CD4-positive, alpha-beta T cell (primary cell): Measurements from ENCODE around the gene UQCC2. TPM values are rescaled to one million over a fixed set of nuclear protein-coding genes. Genes with fewer than 3 reads are reported as not detected.

Experiments used
- ATAC-seq: fragments of 200-7000 bp; cut with Tn5 transposase; one replicate; pipeline ENCODE4 v1.10.0; 2022; ENCODE audit warnings: mild to moderate bottlenecking; ENCODE audit not compliant: poor library complexity
- CTCF ChIA-PET: fragments of 350-600 bp; sonication (Branson Sonifier 250); formaldehyde crosslinking; loops from one replicate; lab custom pipeline; 2021; ENCODE audit warnings: antibody characterized with exemption, inconsistent platforms; lab: Charles Lee
- POLR2A ChIA-PET: fragments of 350-600 bp; sonication (Branson Sonifier 250); formaldehyde crosslinking; loops from one replicate; lab custom pipeline; 2021; ENCODE audit warnings: antibody characterized with exemption, inconsistent platforms; lab: Charles Lee
- DNase-seq, 14 experiments: peaks; one replicate each; pipeline ENCODE4 v3.0.0-alpha.2; 2013 to 2020; ENCODE audit warnings: mixed read lengths in 2 of 14
- H3K27ac ChIP-seq, 2 donors: one replicate each; pipeline versions ENCODE4 v1.5.1 to v1.7.0; 2013; ENCODE audit warnings: low read length in 2 of 2, low read depth in 1 of 2, mild to moderate bottlenecking in 1 of 2
- H3K27me3 ChIP-seq, 2 experiments: 1 replicate in 1 of 2; 2 replicates in 1 of 2; pipeline versions ENCODE4 v1.6.1 to v1.7.0; 2013; ENCODE audit warnings: low read length in 2 of 2, control low read depth in 1 of 2, mild to moderate bottlenecking in 1 of 2, moderate library complexity in 1 of 2; ENCODE audit not compliant: insufficient read depth in 2 of 2, control insufficient read depth in 1 of 2
- H3K36me3 ChIP-seq: one replicate; pipeline ENCODE4 v1.6.1; 2013; ENCODE audit warnings: low read length, control low read depth; ENCODE audit not compliant: insufficient read depth
- H3K4me1 ChIP-seq: one replicate; pipeline ENCODE4 v1.6.1; 2013; ENCODE audit warnings: low read length, control low read depth; ENCODE audit not compliant: insufficient read depth
- H3K4me3 ChIP-seq: one replicate; pipeline ENCODE4 v1.5.1; 2013; ENCODE audit warnings: mild to moderate bottlenecking, low read length, moderate library complexity
- H3K9me3 ChIP-seq, 2 experiments: 1 replicate in 1 of 2; 2 replicates in 1 of 2; pipeline versions ENCODE4 v1.6.1 to v1.7.0; 2013; ENCODE audit warnings: low read length in 2 of 2, mild to moderate bottlenecking in 2 of 2, control low read depth in 1 of 2, moderate library complexity in 1 of 2; ENCODE audit not compliant: control insufficient read depth in 1 of 2, insufficient read depth in 1 of 2
- H3K27ac Mint-ChIP-seq: one replicate; pipeline ENCODE4 v1.8.0; 2020; ENCODE audit warnings: mixed read lengths
- H3K27me3 Mint-ChIP-seq: one replicate; pipeline ENCODE4 v1.8.0; 2021; ENCODE audit warnings: mixed read lengths
- H3K36me3 Mint-ChIP-seq: one replicate; pipeline ENCODE4 v1.8.0; 2021; ENCODE audit warnings: low read depth, mixed read lengths
- H3K4me1 Mint-ChIP-seq: one replicate; pipeline ENCODE4 v1.8.0; 2021; ENCODE audit warnings: low read depth, mixed read lengths
- H3K4me3 Mint-ChIP-seq: one replicate; pipeline ENCODE4 v1.8.0; 2020; ENCODE audit warnings: mild to moderate bottlenecking, mixed read lengths
- H3K9me3 Mint-ChIP-seq: one replicate; pipeline ENCODE4 v1.8.0; 2020; ENCODE audit warnings: mixed read lengths
- intact Hi-C, 2 experiments: fragments of 100-400 bp; cut with DNase I in 1 of 2; cut with micrococcal nuclease in 1 of 2; formaldehyde crosslinking; loops; one replicate each; pipeline versions ENCODE4 v1.15.1 to v1.9.0; 2023 to 2025; cut with DNase I, micrococcal nuclease
- total RNA-seq, 174 experiments: library from RNA in 2 of 174; stranded (reverse) in 2 of 174; gene quantifications; one replicate each; pipeline ENCODE4 v1.2.3 and lab custom pipeline; 2021 to 2026
- TF ChIP-seq, protein P1 (sequence below): fragments of 200-600 bp; IDR thresholded peaks from one replicate; pipeline ENCODE4 v1.8.0; 2022; ENCODE audit warnings: antibody characterized with exemption, mild to moderate bottlenecking

Gene UQCC2
- total RNA-seq, 2 experiments from 2014 or later = 8.7 to 9.3 TPM

DNA sequence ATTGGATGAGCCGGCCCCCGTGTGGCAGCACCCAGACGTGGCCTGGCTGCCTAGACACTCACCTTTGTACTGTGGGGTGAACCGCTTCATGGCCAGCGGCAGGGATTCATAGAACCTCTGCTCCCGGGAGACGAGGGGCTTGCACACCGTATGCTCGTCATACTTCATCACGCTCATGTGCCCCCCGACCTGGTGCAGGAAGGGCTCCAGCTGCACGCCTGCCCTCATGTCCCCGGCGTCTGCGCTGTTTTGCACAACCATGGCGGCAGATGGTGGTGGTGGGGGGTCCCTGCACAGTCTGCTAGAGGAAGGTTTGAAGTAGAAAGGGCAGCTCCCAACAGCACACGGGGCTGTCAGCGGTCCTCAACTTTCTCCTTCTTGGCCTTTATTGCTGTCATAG lies 23.7 kb upstream of the UQCC2 start:
- ChIA-PET POLR2A (no interaction called here), CTCF (no interaction called here)
- Mint-ChIP-seq H3K27me3 (no peaks in the 10 kb centered on the region), H3K4me1 (no peaks in the 10 kb centered on the region), H3K36me3 (no peaks in the 10 kb centered on the region), H3K4me3 (no peak overlapping the region), H3K9me3 (no peaks in the 10 kb centered on the region), H3K27ac (no peak overlapping the region)
- TF ChIP-seq, protein P1, sequence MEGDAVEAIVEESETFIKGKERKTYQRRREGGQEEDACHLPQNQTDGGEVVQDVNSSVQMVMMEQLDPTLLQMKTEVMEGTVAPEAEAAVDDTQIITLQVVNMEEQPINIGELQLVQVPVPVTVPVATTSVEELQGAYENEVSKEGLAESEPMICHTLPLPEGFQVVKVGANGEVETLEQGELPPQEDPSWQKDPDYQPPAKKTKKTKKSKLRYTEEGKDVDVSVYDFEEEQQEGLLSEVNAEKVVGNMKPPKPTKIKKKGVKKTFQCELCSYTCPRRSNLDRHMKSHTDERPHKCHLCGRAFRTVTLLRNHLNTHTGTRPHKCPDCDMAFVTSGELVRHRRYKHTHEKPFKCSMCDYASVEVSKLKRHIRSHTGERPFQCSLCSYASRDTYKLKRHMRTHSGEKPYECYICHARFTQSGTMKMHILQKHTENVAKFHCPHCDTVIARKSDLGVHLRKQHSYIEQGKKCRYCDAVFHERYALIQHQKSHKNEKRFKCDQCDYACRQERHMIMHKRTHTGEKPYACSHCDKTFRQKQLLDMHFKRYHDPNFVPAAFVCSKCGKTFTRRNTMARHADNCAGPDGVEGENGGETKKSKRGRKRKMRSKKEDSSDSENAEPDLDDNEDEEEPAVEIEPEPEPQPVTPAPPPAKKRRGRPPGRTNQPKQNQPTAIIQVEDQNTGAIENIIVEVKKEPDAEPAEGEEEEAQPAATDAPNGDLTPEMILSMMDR = no peak
- Histone ChIP-seq H3K9me3 (no peaks in the 10 kb centered on the region), H3K27ac (no peak overlapping the region), H3K4me3 (no peak overlapping the region), H3K36me3 (no peaks in the 10 kb centered on the region), H3K4me1 (no peaks in the 10 kb centered on the region), H3K27me3 (no peaks in the 10 kb centered on the region)
- ATAC-seq = no peak
- intact Hi-C loops = loop anchor here in 1 of 2 experiments (10.0 kb wide), 1 partner anchor 1310 kb away; no protein-coding TSS in a partner anchor
- DNase-seq = no peak

DNA sequence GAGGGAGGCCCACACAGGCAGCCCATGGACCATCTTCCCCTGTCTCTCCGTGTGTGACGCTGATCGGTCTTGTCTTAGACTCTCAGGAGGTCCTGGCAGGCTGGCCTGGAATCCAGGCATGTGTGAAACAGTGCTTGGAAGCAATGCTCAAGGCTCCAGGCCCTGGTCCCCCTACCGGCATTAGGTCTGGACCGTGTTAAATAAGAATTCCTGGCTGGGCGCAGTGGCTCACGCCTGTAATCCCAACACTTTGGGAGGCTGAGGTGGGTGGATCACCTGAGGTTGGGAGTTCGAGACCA lies 22.2 kb upstream of the UQCC2 start:
- no peaks in the 10 kb centered on the region for H3K36me3 Mint-ChIP-seq
- H3K4me3 ChIP-seq = no peak overlapping the region
- no peaks in the 10 kb centered on the region for H3K4me1 ChIP-seq
- ChIA-PET POLR2A (no interaction called here), CTCF (no interaction called here)
- H3K27me3 ChIP-seq = no peaks in the 10 kb centered on the region
- TF ChIP-seq, protein P1 = no peak
- no peaks in the 10 kb centered on the region for H3K27me3 Mint-ChIP-seq
- H3K4me3 Mint-ChIP-seq = no peak overlapping the region
- H3K27ac ChIP-seq = no peak overlapping the region
- no peaks in the 10 kb centered on the region for H3K36me3 ChIP-seq
- DNase-seq = no peak
- H3K27ac Mint-ChIP-seq = no peak overlapping the region
- H3K9me3 Mint-ChIP-seq = no peaks in the 10 kb centered on the region
- H3K9me3 ChIP-seq = no peaks in the 10 kb centered on the region
- no peak for ATAC-seq
- intact Hi-C loops = loop anchor here in 1 of 2 experiments (10.0 kb wide), 1 partner anchor 1311 kb away; no protein-coding TSS in a partner anchor
- no peaks in the 10 kb centered on the region for H3K4me1 Mint-ChIP-seq

DNA sequence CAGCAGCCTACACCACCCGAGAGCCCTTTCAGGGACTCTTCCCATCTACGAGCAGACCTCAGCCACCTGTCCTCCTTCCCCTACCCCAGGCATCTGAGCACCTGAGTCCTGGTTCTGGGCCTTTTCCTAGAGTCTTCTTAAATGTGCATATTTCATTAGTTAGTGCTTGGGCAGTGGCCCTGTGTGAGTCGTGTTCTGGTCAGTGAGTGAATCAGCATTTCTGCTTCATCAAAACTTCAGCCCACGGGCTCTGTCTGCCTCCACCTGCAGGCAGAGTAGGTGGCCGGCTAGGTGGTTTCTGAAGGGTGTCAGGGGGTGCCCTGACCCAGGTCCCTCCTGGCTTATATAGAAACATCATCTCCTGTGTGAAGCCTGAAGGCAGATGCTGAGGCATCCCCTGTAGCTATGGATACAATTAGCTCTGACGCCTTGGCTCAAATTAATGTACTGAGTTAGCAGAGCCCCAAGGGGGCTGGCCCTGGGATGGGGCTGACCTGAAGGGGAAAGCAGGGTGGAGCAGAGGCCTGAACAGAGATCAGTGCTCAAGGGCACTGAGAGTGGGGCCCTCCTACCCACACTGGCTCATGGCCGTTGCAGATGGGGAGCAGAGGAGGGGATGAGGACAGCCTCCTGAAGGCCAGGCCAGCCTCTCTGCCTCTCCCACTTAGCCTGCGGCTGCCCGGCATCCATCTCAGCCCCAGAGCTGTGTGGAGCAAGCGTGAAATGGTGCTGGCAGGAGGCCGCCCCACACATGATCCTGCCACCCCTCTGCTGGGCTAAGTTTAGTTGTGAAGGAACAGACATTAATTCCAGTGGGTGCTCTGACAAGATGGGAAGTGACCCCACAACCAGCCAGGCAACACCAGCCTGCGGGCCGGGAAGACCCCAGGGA lies 21.6 kb upstream of the UQCC2 start:
- ATAC-seq = no peak
- no peaks in the 10 kb centered on the region for H3K36me3 ChIP-seq
- no peak overlapping the region for H3K4me3 ChIP-seq
- no peak for DNase-seq
- POLR2A ChIA-PET = no interaction called here
- Mint-ChIP-seq H3K36me3 (no peaks in the 10 kb centered on the region), H3K4me3 (no peak overlapping the region), H3K4me1 (no peaks in the 10 kb centered on the region), H3K27me3 (no peaks in the 10 kb centered on the region), H3K9me3 (no peaks in the 10 kb centered on the region), H3K27ac (no peak overlapping the region)
- TF ChIP-seq, protein P1 = no peak
- H3K27me3 ChIP-seq = no peaks in the 10 kb centered on the region
- H3K4me1 ChIP-seq = no peaks in the 10 kb centered on the region
- CTCF ChIA-PET = no interaction called here
- no peak overlapping the region for H3K27ac ChIP-seq
- intact Hi-C loops = loop anchor here in 1 of 2 experiments (10.0 kb wide), 1 partner anchor 1312 kb away; no protein-coding TSS in a partner anchor
- no peaks in the 10 kb centered on the region for H3K9me3 ChIP-seq
